GM23338 (cell line): ENCODE measurements around the gene AKIRIN2. TPM values are rescaled to one million over a fixed set of nuclear protein-coding genes. Genes with fewer than 3 reads are reported as not detected.

Experiments used
- ATAC-seq: fragments of 200-7000 bp; cut with Tn5 transposase; 3 replicates; pipeline ENCODE4 v1.9.1; 2020
- DNase-seq: peaks from one replicate; pipeline ENCODE4 v3.0.0-alpha.2; 2015; ENCODE audit warnings: low spot score
- H2AFZ ChIP-seq: fragments of 200-600 bp; sonication (generic); 2 replicates; pipeline ENCODE4 v1.8.0; 2016; ENCODE audit warnings: antibody characterized with exemption, mild to moderate bottlenecking, moderate library complexity
- H3F3A ChIP-seq: fragments of 200-600 bp; sonication (generic); replicated peaks from 2 replicates; pipeline ENCODE4 v1.8.0; 2017; ENCODE audit warnings: antibody characterized with exemption, mixed run types, low read depth
- H3K27ac ChIP-seq: fragments of 200-600 bp; sonication (generic); 2 replicates; pipeline ENCODE4 v1.6.1; 2016; ENCODE audit warnings: low read depth
- H3K27me3 ChIP-seq: fragments of 200-600 bp; sonication (generic); 2 replicates; pipeline ENCODE4 v1.8.0; 2016; ENCODE audit warnings: mild to moderate bottlenecking, mixed run types, moderate library complexity; ENCODE audit not compliant: insufficient read depth
- H3K36me3 ChIP-seq: fragments of 200-600 bp; sonication (generic); 2 replicates; pipeline ENCODE4 v1.8.0; 2016; ENCODE audit warnings: mild to moderate bottlenecking; ENCODE audit not compliant: insufficient read depth
- H3K4me1 ChIP-seq: fragments of 200-600 bp; sonication (generic); 2 replicates; pipeline ENCODE4 v1.8.0; 2016; ENCODE audit warnings: mild to moderate bottlenecking, moderate library complexity; ENCODE audit not compliant: insufficient read depth
- H3K4me2 ChIP-seq: fragments of 200-600 bp; sonication (generic); 2 replicates; pipeline ENCODE4 v1.7.1; 2017; ENCODE audit warnings: mixed run types
- H3K4me3 ChIP-seq: fragments of 200-600 bp; sonication (generic); 2 replicates; pipeline ENCODE4 v1.6.1; 2016; ENCODE audit warnings: mixed run types
- H3K79me2 ChIP-seq: fragments of 200-600 bp; sonication (generic); replicated peaks from 2 replicates; pipeline ENCODE4 v1.8.0; 2017; ENCODE audit warnings: mild to moderate bottlenecking; ENCODE audit not compliant: insufficient read depth
- H3K9me2 ChIP-seq: fragments of 200-600 bp; sonication (generic); 2 replicates; pipeline ENCODE4 v1.8.0; 2017; ENCODE audit not compliant: insufficient read depth
- H4K20me1 ChIP-seq: fragments of 200-600 bp; sonication (generic); replicated peaks from 2 replicates; pipeline ENCODE4 v1.8.0; 2017; ENCODE audit warnings: mild to moderate bottlenecking; ENCODE audit not compliant: insufficient read depth
- H3K27ac Mint-ChIP-seq: 2 replicates; pipeline ENCODE4 v1.8.0; 2020; ENCODE audit warnings: inconsistent platforms, mild to moderate bottlenecking, moderate library complexity, mixed read lengths
- H3K27me3 Mint-ChIP-seq: 3 replicates; pipeline ENCODE4 v1.8.0; 2022; ENCODE audit warnings: low read depth, mild to moderate bottlenecking, moderate library complexity, mixed read lengths, inconsistent platforms; ENCODE audit not compliant: insufficient read depth, poor library complexity
- H3K36me3 Mint-ChIP-seq: 3 replicates; pipeline ENCODE4 v1.8.0; 2021; ENCODE audit warnings: low read depth, mild to moderate bottlenecking, inconsistent platforms, moderate library complexity, mixed read lengths
- H3K4me1 Mint-ChIP-seq: 3 replicates; pipeline ENCODE4 v1.8.0; 2020; ENCODE audit warnings: mild to moderate bottlenecking, inconsistent platforms, mixed read lengths
- H3K4me3 Mint-ChIP-seq: 3 replicates; pipeline ENCODE4 v1.8.0; 2021; ENCODE audit warnings: moderate library complexity, mild to moderate bottlenecking, inconsistent platforms, mixed read lengths
- H3K9me3 Mint-ChIP-seq: 3 replicates; pipeline ENCODE4 v1.8.0; 2020; ENCODE audit warnings: moderate library complexity, mild to moderate bottlenecking, inconsistent platforms, mixed read lengths
- CREB1 ChIP-seq: fragments of 250-450 bp; sonication (Bioruptor Pico); IDR thresholded peaks from 2 replicates; pipeline ENCODE4 v1.5.0; 2020; ENCODE audit warnings: low read depth, mild to moderate bottlenecking, moderate library complexity
- CTCF ChIP-seq, 2 experiments: fragments of 200-600 bp in 1 of 2; sonication (generic) in 1 of 2; conservative IDR thresholded peaks; 2 replicates each; pipeline versions ENCODE4 v1.5.1 to v1.6.1; 2016 to 2017; ENCODE audit warnings: antibody characterized with exemption in 2 of 2, low read depth in 2 of 2, mild to moderate bottlenecking in 2 of 2, moderate library complexity in 1 of 2
- EZH2 ChIP-seq: fragments of 200-600 bp; sonication (generic); IDR thresholded peaks from one replicate; pipeline ENCODE4 v1.8.0; 2017; ENCODE audit warnings: antibody characterized with exemption, mild to moderate bottlenecking, low read depth; ENCODE audit not compliant: unreplicated experiment
- EZH2phosphoT487 ChIP-seq: fragments of 200-600 bp; sonication (generic); IDR thresholded peaks from one replicate; pipeline ENCODE4 v1.8.1; 2018; ENCODE audit warnings: antibody characterized with exemption; ENCODE audit not compliant: unreplicated experiment
- JUNB ChIP-seq: IDR thresholded peaks from one replicate; pipeline ENCODE4 v1.6.1; 2016; ENCODE audit warnings: antibody characterized with exemption; ENCODE audit not compliant: unreplicated experiment
- NANOG ChIP-seq: IDR thresholded peaks from 2 replicates; pipeline ENCODE4 v1.6.1; 2016; ENCODE audit warnings: antibody characterized with exemption, borderline replicate concordance
- POLR2AphosphoS5 ChIP-seq: IDR thresholded peaks from 2 replicates; pipeline ENCODE4 v1.6.1; 2016; ENCODE audit warnings: antibody characterized with exemption, low read depth
- REST ChIP-seq: IDR thresholded peaks from one replicate; pipeline ENCODE4 v1.6.1; 2018; ENCODE audit warnings: antibody characterized with exemption; ENCODE audit not compliant: unreplicated experiment
- STAT1 ChIP-seq: IDR thresholded peaks from one replicate; pipeline ENCODE4 v1.6.1; 2016; ENCODE audit warnings: antibody characterized with exemption; ENCODE audit not compliant: unreplicated experiment
- ZNF114 ChIP-seq: fragments of 250-450 bp; sonication (Bioruptor Pico); IDR thresholded peaks from 2 replicates; pipeline ENCODE4 v1.5.0; 2020; ENCODE audit warnings: mild to moderate bottlenecking, moderate library complexity
- ZNF331 ChIP-seq: fragments of 250-450 bp; sonication (Bioruptor Pico); IDR thresholded peaks from 2 replicates; pipeline ENCODE4 v1.5.0; 2020; ENCODE audit warnings: low read depth, mild to moderate bottlenecking, moderate library complexity
- ZNF462 ChIP-seq: fragments of 250-450 bp; sonication (Bioruptor Pico); IDR thresholded peaks from 2 replicates; pipeline ENCODE4 v1.5.0; 2020; ENCODE audit warnings: mild to moderate bottlenecking, moderate library complexity
- polyA plus RNA-seq: library from polyadenylated mRNA; unstranded; fragments of >200 nt; fragmentation: Nextera tagmentation; extraction: Ambion mirVana; gene quantifications from 2 replicates; pipeline ENCODE4 v1.2.1, GENCODE V29; 2016
- total RNA-seq: library from RNA; depleted of rRNA; stranded (reverse); fragments of >200 nt; shearing (Covaris generic); gene quantifications from 2 replicates; pipeline ENCODE4 v1.2.3, GENCODE V29; 2014
- TF ChIP-seq, protein P1 (sequence below): IDR thresholded peaks from 2 replicates; pipeline ENCODE4 v1.6.1; 2016; ENCODE audit warnings: antibody characterized with exemption

Gene AKIRIN2
- total and polyA plus RNA-seq, 2 experiments from 2014 or later: 62.1 to 98.1 TPM

- Mint-ChIP-seq H3K9me3 (peaks cover 6% of the 10 kb centered on the region), H3K27me3 (peaks cover 9% of the 10 kb centered on the region), H3K4me1 (peaks cover 23% of the 10 kb centered on the region; the same call in 2 of the 3 replicates), H3K36me3 (peaks cover 18% of the 10 kb centered on the region), H3K27ac (no peak overlapping the region), H3K4me3 (peak overlapping the region; percentile 99)
- Histone ChIP-seq H3K4me3 (peak overlapping the region; percentile 85), H4K20me1 (peaks cover 42% of the 10 kb centered on the region), H2AFZ (no peak overlapping the region), H3K4me1 (peaks cover 32% of the 10 kb centered on the region), H3K79me2 (peaks cover 74% of the 10 kb centered on the region), H3K27me3 (no peaks in the 10 kb centered on the region), H3K27ac (0 out of 2 replicates have a peak overlapping the region, but pooled peaks have one; percentile 11), H3K36me3 (no peaks in the 10 kb centered on the region), H3K9me2 (no peaks in the 10 kb centered on the region), H3K4me2 (peak overlapping the region; percentile 89), H3F3A (no peaks in the 10 kb centered on the region; the same call in 1 of the 2 replicates)
- ATAC-seq (no peak), DNase-seq (no peak)
- TF ChIP-seq CTCF (conservative IDR thresholded peaks at IDR 0.05; ENCODE audit: low read depth in 2 of 2) (no peak), ZNF462 (no peak), CREB1 (CRISPR knock-in tag) (no peak), EZH2 (no peak), ZNF331 (CRISPR knock-in tag) (no peak), POLR2AphosphoS5 (no peak), ZNF114 (no peak), STAT1 (no peak), JUNB (no peak), NANOG (no peak), EZH2phosphoT487 (no peak), REST (no peak)
- TF ChIP-seq, protein P1, sequence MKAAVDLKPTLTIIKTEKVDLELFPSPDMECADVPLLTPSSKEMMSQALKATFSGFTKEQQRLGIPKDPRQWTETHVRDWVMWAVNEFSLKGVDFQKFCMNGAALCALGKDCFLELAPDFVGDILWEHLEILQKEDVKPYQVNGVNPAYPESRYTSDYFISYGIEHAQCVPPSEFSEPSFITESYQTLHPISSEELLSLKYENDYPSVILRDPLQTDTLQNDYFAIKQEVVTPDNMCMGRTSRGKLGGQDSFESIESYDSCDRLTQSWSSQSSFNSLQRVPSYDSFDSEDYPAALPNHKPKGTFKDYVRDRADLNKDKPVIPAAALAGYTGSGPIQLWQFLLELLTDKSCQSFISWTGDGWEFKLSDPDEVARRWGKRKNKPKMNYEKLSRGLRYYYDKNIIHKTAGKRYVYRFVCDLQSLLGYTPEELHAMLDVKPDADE: no peak
Observed at GRCh38 chr6:87699576-87699975, 2.5 kb downstream of the AKIRIN2 start.
